Type B pancreatic cell (in vitro differentiated cells): ENCODE results near the gene LRRC15. TPM values are rescaled to one million over a fixed set of nuclear protein-coding genes. Genes with fewer than 3 reads are reported as not detected.
A peak's percentile ranks its signal among the peaks of the same experiment; 100 is the strongest.

ENCODE experiments used
- DNase-seq: peaks from one replicate; pipeline ENCODE4 v3.0.0; 2021; ENCODE audit warnings: mixed read lengths; ENCODE audit not compliant: unreplicated experiment; ENCODE audit errors: extremely low spot score
- H3K27ac Mint-ChIP-seq: 2 replicates; pipeline ENCODE4 v1.8.0; 2021; ENCODE audit warnings: mild to moderate bottlenecking, mixed read lengths
- H3K27me3 Mint-ChIP-seq: 2 replicates; pipeline ENCODE4 v1.8.0; 2021; ENCODE audit warnings: mixed read lengths
- H3K36me3 Mint-ChIP-seq: 2 replicates; pipeline ENCODE4 v1.8.0; 2021; ENCODE audit warnings: mixed read lengths
- H3K4me1 Mint-ChIP-seq: one replicate; pipeline ENCODE4 v1.8.0; 2021; ENCODE audit warnings: mixed read lengths; ENCODE audit not compliant: unreplicated experiment
- H3K4me3 Mint-ChIP-seq: 2 replicates; pipeline ENCODE4 v1.8.0; 2021; ENCODE audit warnings: mild to moderate bottlenecking, mixed read lengths
- H3K9me3 Mint-ChIP-seq: 2 replicates; pipeline ENCODE4 v1.8.0; 2021; ENCODE audit warnings: mixed read lengths
- total RNA-seq: library from RNA; stranded (reverse); gene quantifications from 2 replicates; pipeline ENCODE4 v1.2.1, GENCODE V29; 2021; ENCODE audit warnings: low replicate concordance
- TF ChIP-seq, protein P1 (sequence below): fragments of 200-600 bp; sonication (generic); conservative IDR thresholded peaks from 2 replicates; pipeline ENCODE4 v1.5.0; 2021; ENCODE audit warnings: antibody characterized with exemption, mild to moderate bottlenecking

LRRC15 gene
- total RNA-seq, 1 donor from 2014 or later: 0.07 TPM

DNA sequence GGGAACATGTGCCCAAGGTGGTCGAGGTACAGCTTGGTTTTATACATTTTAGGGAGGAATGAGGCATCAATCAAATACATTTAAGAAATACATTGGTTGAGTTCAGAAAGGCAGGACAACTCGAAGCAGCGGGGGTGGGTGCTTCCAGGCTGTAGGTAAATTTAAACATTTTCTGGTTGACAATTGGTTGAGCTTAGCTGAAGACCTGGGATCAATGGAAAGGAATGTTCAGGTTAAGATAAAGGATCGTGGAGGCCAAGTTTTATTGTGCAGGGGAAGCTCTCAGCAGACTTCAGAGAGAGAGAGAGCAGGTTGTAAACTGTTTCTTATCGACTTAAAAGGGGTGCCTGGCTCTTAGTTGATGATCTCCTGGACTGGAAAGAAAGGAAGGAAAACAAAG, 29.7 kb downstream of the LRRC15 start:
- H3K27me3 Mint-ChIP-seq: peaks cover 26% of the 10 kb centered on the region
- no peak for DNase-seq
- no peaks in the 10 kb centered on the region for H3K9me3 Mint-ChIP-seq
- no peak overlapping the region for H3K4me3 Mint-ChIP-seq
- TF ChIP-seq, protein P1, sequence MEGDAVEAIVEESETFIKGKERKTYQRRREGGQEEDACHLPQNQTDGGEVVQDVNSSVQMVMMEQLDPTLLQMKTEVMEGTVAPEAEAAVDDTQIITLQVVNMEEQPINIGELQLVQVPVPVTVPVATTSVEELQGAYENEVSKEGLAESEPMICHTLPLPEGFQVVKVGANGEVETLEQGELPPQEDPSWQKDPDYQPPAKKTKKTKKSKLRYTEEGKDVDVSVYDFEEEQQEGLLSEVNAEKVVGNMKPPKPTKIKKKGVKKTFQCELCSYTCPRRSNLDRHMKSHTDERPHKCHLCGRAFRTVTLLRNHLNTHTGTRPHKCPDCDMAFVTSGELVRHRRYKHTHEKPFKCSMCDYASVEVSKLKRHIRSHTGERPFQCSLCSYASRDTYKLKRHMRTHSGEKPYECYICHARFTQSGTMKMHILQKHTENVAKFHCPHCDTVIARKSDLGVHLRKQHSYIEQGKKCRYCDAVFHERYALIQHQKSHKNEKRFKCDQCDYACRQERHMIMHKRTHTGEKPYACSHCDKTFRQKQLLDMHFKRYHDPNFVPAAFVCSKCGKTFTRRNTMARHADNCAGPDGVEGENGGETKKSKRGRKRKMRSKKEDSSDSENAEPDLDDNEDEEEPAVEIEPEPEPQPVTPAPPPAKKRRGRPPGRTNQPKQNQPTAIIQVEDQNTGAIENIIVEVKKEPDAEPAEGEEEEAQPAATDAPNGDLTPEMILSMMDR: no peak
- H3K27ac Mint-ChIP-seq: peak overlapping the region; percentile 43
- H3K4me1 Mint-ChIP-seq: peaks cover 26% of the 10 kb centered on the region
- no peaks in the 10 kb centered on the region for H3K36me3 Mint-ChIP-seq

DNA sequence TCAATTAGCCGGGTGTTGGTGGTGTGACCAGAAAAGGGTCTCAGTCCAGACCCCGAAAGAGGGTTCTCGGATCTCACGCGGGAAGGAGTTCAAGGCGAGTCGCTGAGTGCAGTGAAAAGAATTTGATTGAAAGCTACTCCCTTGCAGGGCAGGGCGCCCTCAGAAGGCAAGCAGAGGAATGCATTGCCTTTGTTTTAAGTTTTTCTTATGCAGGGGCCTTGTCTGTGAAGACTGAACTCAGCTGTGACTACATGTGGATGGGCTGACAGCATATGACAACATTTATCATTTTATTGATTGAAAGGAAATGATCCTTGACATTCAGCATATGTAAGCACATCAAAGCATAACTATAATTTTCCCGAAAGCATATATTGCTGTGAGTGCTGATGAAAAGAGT, 30.2 kb downstream of the LRRC15 start:
- Mint-ChIP-seq H3K4me1 (peaks cover 26% of the 10 kb centered on the region), H3K27ac (peak overlapping the region; percentile 43), H3K9me3 (no peaks in the 10 kb centered on the region), H3K27me3 (peaks cover 26% of the 10 kb centered on the region), H3K4me3 (no peak overlapping the region), H3K36me3 (no peaks in the 10 kb centered on the region)
- TF ChIP-seq, protein P1: peak; percentile 37
- no peak for DNase-seq

DNA sequence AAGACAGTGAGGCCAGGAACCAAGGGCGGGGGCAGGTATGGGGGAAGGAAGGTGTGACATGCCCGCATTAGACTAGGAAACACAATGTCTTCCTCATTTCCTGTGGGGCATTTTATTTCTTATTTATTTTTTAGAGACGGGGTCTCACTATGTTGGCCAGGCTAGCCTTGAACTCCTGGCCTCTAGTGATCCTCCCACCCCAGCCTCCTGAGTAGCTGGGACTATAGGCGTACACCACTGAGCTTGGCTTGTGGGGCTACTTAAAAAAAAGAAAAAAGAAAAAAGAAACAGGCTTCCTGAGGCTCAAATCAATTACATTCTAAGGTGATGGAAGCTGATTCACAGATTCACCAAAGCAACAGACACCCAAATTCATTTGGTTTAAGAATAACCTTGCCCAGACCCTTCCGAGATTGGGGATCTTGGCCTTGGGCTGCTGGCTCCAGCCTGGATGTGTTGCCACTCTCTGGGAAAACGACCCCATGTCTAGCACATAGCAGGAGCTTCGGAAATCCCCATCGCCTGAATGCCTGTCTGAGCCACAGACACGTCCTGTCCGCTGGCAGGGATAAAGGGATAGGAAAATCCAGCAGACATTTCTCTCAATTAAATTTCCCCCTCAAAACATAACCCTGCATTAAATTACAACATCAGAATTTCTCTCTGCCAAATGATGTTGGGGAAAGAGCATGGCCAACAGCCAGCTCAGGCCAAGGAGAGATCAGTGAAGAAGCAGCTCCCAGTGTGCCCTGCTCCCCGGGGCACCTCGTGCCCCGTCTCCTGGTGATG, 31.4 kb downstream of the LRRC15 start:
- TF ChIP-seq, protein P1: no peak
- Mint-ChIP-seq H3K27me3 (peaks cover 26% of the 10 kb centered on the region), H3K27ac (no peak overlapping the region), H3K9me3 (no peaks in the 10 kb centered on the region), H3K36me3 (no peaks in the 10 kb centered on the region), H3K4me3 (no peak overlapping the region), H3K4me1 (peaks cover 24% of the 10 kb centered on the region)
- DNase-seq: no peak

DNA sequence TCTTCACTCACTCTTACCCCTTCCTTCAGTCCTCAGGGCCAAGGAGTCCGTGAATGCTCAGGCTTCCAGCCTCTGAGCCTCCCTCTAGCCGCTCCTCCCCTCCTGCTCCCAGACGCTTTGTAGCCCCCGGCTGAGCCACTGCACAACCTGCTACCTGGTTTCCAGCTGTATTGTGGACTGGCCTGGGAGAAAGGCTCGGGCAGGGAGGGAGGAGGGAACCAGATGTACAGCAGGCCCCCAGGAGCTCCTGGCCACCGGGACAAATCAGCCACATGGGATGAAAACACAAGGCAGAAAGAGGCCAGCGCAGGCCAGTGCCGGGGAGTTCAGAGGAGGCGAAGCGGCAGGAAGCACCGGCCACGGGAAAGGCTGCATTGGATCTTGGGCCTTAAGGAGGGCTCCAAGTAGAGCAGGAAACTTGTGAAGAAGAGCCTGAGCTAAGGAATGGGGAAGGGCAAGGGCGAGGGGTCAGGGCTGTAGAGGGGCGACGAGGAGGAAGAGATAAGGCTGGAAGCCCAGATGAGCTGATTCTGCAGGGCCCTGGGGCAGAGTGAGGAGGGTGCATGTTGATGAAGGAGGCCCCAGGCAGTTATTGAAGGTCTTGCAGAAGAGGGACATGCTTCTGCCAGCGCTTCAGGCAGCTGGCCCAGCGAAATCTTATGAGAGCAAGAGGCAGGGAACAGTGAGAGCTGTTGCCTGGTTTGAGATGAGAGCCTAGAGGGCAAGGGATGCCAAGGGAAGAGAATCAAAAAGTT, 32.8 kb downstream of the LRRC15 start:
- TF ChIP-seq, protein P1: no peak
- H3K4me1 Mint-ChIP-seq: peaks cover 30% of the 10 kb centered on the region
- H3K4me3 Mint-ChIP-seq: no peak overlapping the region
- H3K36me3 Mint-ChIP-seq: no peaks in the 10 kb centered on the region
- H3K9me3 Mint-ChIP-seq: no peaks in the 10 kb centered on the region
- peaks cover 30% of the 10 kb centered on the region for H3K27me3 Mint-ChIP-seq
- DNase-seq: no peak
- no peak overlapping the region for H3K27ac Mint-ChIP-seq

DNA sequence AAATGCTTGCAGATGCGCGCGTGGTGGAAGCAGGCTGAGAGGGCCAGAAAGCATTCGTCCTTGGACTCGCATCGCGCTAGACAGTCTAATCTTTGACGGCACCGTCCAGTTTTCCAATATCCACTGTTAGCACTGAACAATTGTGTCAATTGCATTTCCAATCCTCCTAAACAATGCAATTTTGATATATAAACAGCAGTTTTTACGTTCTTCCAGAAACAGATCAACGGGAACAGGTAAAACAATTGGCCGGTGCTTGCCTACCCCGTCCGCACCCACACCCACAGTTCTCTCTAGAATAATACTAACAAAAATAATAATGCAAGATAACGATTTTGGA, 35.6 kb downstream of the LRRC15 start:
- Mint-ChIP-seq H3K9me3 (no peaks in the 10 kb centered on the region), H3K27ac (peak overlapping the region; percentile 0), H3K4me1 (peaks cover 36% of the 10 kb centered on the region), H3K27me3 (peaks cover 31% of the 10 kb centered on the region), H3K4me3 (peak overlapping the region; percentile 81), H3K36me3 (no peaks in the 10 kb centered on the region)
- TF ChIP-seq, protein P1: no peak
- DNase-seq: no peak
